Lung (tissue), 12 donors: ENCODE measurements around the gene GPC5. TPM values are rescaled to one million over a fixed set of nuclear protein-coding genes. Genes with fewer than 3 reads are reported as not detected.

Experiments used
- ATAC-seq: fragments of 200-7000 bp; cut with Tn5 transposase; one replicate; pipeline ENCODE4 v1.9.1; 2020; ENCODE audit warnings: moderate number of reproducible peaks; ENCODE audit not compliant: insufficient read depth, low FRiP score
- DNase-seq, 3 donors: peaks; one replicate each; pipeline ENCODE4 v3.0.0-alpha.2; 2013 to 2017
- H3K27ac ChIP-seq, 2 donors: one replicate each; pipeline ENCODE4 v1.5.1; 2013; ENCODE audit warnings: mild to moderate bottlenecking in 2 of 2, moderate library complexity in 2 of 2, control low read depth in 1 of 2, inconsistent platforms in 1 of 2, low read depth in 1 of 2, low read length in 1 of 2
- H3K27me3 ChIP-seq, 3 donors: one replicate each; pipeline ENCODE4 v1.5.1; 2013; ENCODE audit warnings: low read length in 2 of 3; ENCODE audit not compliant: control insufficient read depth in 3 of 3, insufficient read depth in 3 of 3
- H3K36me3 ChIP-seq, 4 donors: one replicate each; pipeline ENCODE4 v1.5.1; 2013; ENCODE audit warnings: low read length in 4 of 4, mild to moderate bottlenecking in 1 of 4, moderate library complexity in 1 of 4; ENCODE audit not compliant: control insufficient read depth in 4 of 4, insufficient read depth in 4 of 4
- H3K4me1 ChIP-seq, 5 donors: one replicate each; pipeline ENCODE4 v1.5.1; 2013; ENCODE audit warnings: low read length in 5 of 5, mild to moderate bottlenecking in 2 of 5, moderate library complexity in 1 of 5; ENCODE audit not compliant: control insufficient read depth in 5 of 5, insufficient read depth in 5 of 5
- H3K4me3 ChIP-seq: one replicate; pipeline ENCODE4 v1.5.1; 2013; ENCODE audit warnings: mild to moderate bottlenecking, control low read depth, moderate library complexity
- H3K9ac ChIP-seq, 2 donors: one replicate each; pipeline ENCODE4 v1.5.1; 2013; ENCODE audit warnings: low read length in 2 of 2, control low read depth in 1 of 2; ENCODE audit not compliant: insufficient read depth in 1 of 2
- H3K9me3 ChIP-seq, 4 donors: one replicate each; pipeline ENCODE4 v1.5.1; 2013; ENCODE audit warnings: low read length in 3 of 4, mild to moderate bottlenecking in 1 of 4, moderate library complexity in 1 of 4; ENCODE audit not compliant: control insufficient read depth in 4 of 4, insufficient read depth in 3 of 4
- WGBS, 2 donors: extraction: QIAGEN DNeasy Blood & Tissue Kit; methylation state at CpG; one replicate each; pipeline ENCODE4 v1.1.7; 2013; 5-methylcytosine and 5-hydroxymethylcytosine counted together
- polyA plus RNA-seq, 2 donors: library from polyadenylated mRNA; stranded (reverse); fragments of 200-250 nt; gene quantifications; one replicate each; pipeline ENCODE4 v1.2.1, GENCODE V29; 2013
- total RNA-seq, 2 donors: library from RNA; depleted of rRNA in 1 of 2; stranded (reverse); fragments of >200 nt in 1 of 2; gene quantifications; one replicate each; pipeline ENCODE4 v1.2.1, GENCODE V29; 2014 to 2021
- TF ChIP-seq, protein P1 (sequence below): IDR thresholded peaks from 2 replicates; pipeline ENCODE4 v1.5.1; 2012; ENCODE audit warnings: mild to moderate bottlenecking; ENCODE audit errors: control extremely low read depth, extremely low read depth
- donor health status: control.
- donor health status: control.
- donor health status: Bipolar disorder and iron deficiency.
- donor health status: healthy.
- donor health status: DM: yes; HTN: yes; CAD: no.

GPC5 gene
- total and polyA plus RNA-seq, 4 donors: 0.55 to 37.3 (median 4.4) TPM

DNA sequence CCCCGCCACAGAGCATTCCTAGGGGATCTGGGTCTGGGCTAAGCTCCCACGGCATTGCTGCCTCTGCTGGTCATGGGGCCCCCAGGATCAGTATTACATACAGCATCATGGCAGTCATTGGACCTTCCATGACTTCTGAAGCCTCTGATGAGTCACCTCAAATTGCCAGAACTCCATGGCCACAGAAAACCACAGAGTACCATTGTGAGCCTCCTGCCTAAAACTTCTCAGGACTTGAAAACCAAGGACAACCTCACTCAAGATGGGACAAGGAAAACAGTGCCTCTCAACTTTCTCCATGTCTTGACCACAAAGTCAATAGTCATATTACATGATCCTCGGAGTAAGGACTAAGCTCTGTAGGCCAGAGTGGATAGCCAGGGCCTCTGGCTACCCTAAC is 306.0 kb downstream of the GPC5 start:
- Histone ChIP-seq H3K27ac (no peak overlapping the region), H3K4me1 (no peaks in the 10 kb centered on the region), H3K9me3 (no peaks in the 10 kb centered on the region), H3K36me3 (no peaks in the 10 kb centered on the region), H3K4me3 (no peak overlapping the region), H3K9ac (no peak overlapping the region), H3K27me3 (no peaks in the 10 kb centered on the region)
- TF ChIP-seq, protein P1, sequence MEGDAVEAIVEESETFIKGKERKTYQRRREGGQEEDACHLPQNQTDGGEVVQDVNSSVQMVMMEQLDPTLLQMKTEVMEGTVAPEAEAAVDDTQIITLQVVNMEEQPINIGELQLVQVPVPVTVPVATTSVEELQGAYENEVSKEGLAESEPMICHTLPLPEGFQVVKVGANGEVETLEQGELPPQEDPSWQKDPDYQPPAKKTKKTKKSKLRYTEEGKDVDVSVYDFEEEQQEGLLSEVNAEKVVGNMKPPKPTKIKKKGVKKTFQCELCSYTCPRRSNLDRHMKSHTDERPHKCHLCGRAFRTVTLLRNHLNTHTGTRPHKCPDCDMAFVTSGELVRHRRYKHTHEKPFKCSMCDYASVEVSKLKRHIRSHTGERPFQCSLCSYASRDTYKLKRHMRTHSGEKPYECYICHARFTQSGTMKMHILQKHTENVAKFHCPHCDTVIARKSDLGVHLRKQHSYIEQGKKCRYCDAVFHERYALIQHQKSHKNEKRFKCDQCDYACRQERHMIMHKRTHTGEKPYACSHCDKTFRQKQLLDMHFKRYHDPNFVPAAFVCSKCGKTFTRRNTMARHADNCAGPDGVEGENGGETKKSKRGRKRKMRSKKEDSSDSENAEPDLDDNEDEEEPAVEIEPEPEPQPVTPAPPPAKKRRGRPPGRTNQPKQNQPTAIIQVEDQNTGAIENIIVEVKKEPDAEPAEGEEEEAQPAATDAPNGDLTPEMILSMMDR: no peak
- WGBS, 2 donors: 81 to 96% methylated on average over 3 of the region's 3 CpGs
- ATAC-seq: no peak
- no peak for DNase-seq

DNA sequence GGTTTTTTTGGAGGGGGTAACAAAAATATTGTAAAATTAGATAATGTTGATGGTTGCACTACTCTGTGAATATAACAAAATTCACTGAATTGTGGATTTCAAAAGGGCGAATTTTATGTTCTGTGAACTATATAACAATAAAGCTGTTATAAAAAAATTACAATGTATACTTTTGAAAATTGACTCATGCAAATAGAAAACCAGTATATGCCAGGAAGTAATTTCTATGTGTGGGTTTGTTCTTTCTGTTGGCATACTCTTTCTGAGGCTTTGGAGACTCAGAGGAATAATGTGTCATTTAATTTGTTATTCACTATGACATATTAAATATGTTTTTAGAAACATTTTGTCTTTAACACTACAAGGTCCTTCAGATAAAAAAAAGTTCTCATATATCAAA is 310.1 kb downstream of the GPC5 start:
- no peak overlapping the region for H3K9ac ChIP-seq
- ATAC-seq: no peak
- H3K27ac ChIP-seq: no peak overlapping the region
- TF ChIP-seq, protein P1: no peak
- no peak for DNase-seq
- no peaks in the 10 kb centered on the region for H3K9me3 ChIP-seq
- no peaks in the 10 kb centered on the region for H3K36me3 ChIP-seq
- H3K4me3 ChIP-seq: no peak overlapping the region
- 0 to 29% methylated on average over 1 of the region's 1 CpG for WGBS, 2 donors
- no peaks in the 10 kb centered on the region for H3K4me1 ChIP-seq
- no peaks in the 10 kb centered on the region for H3K27me3 ChIP-seq

DNA sequence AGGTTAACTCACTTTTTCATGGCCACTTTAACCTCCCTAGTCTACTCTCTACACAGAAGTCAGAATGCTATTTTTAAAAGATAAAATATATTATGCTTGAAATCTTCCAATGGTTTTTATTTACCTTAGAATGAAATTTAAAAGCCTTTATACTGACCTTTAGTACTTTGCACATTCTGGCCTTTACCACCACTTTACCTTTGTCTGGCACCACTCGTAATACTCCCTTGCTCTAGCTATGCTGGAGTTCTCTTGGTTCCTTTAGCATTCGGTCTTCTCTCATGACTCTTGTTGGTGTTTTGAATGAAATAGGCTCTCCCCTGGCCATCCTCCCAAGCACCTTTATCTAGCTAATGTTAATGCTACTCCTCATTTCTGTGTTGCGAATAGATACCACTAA is 310.8 kb downstream of the GPC5 start:
- H3K9me3 ChIP-seq: no peaks in the 10 kb centered on the region
- ATAC-seq (no peak), DNase-seq (no peak)
- no peaks in the 10 kb centered on the region for H3K36me3 ChIP-seq
- H3K27ac ChIP-seq: no peak overlapping the region
- no peaks in the 10 kb centered on the region for H3K27me3 ChIP-seq
- no peak overlapping the region for H3K4me3 ChIP-seq
- no peaks in the 10 kb centered on the region for H3K4me1 ChIP-seq
- 63 to 77% methylated on average over 3 of the region's 3 CpGs for WGBS, 2 donors
- no peak overlapping the region for H3K9ac ChIP-seq
- TF ChIP-seq, protein P1: no peak

DNA sequence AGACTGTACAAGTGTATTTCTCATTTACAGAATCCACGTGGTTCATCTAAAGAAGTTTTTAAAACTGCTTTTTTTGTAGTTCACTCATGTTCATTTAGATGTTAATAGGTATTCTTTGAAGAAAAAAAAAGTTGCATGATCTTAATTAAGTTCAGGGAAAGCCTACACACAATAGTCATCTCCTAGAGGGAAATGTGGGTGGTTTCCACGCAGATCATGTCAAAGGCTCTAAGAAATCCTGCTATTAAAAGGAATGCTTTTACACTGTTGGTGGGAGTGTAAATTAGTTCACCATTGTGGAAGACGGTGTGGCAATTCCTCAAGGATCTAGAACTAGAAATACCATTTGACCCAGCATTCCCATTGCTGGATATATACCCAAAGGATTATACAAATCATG is 312.3 kb downstream of the GPC5 start:
- no peaks in the 10 kb centered on the region for H3K9me3 ChIP-seq
- no peak overlapping the region for H3K9ac ChIP-seq
- ATAC-seq (no peak), DNase-seq (no peak)
- no peaks in the 10 kb centered on the region for H3K36me3 ChIP-seq
- no peaks in the 10 kb centered on the region for H3K4me1 ChIP-seq
- no peak overlapping the region for H3K27ac ChIP-seq
- no peaks in the 10 kb centered on the region for H3K27me3 ChIP-seq
- 85 to 88% methylated on average over 3 of the region's 3 CpGs for WGBS, 2 donors
- TF ChIP-seq, protein P1: no peak
- H3K4me3 ChIP-seq: no peak overlapping the region
